ENCODE results near the gene APOA5. TPM values are rescaled to one million over a fixed set of nuclear protein-coding genes. Genes with fewer than 3 reads are reported as not detected.

The APOA5 gene
- total RNA-seq, 3 donors from 2014 or later, result not detected

- no peak for DNase-seq
- Histone ChIP-seq H3K4me1 (ENCODE audit: low read depth) (no peaks in the 10 kb centered on the region), H3K9me3 (no peaks in the 10 kb centered on the region), H3K4me3 (no peak overlapping the region), H3K36me3 (ENCODE audit: low read depth) (no peaks in the 10 kb centered on the region)
- TF ChIP-seq, protein P1, sequence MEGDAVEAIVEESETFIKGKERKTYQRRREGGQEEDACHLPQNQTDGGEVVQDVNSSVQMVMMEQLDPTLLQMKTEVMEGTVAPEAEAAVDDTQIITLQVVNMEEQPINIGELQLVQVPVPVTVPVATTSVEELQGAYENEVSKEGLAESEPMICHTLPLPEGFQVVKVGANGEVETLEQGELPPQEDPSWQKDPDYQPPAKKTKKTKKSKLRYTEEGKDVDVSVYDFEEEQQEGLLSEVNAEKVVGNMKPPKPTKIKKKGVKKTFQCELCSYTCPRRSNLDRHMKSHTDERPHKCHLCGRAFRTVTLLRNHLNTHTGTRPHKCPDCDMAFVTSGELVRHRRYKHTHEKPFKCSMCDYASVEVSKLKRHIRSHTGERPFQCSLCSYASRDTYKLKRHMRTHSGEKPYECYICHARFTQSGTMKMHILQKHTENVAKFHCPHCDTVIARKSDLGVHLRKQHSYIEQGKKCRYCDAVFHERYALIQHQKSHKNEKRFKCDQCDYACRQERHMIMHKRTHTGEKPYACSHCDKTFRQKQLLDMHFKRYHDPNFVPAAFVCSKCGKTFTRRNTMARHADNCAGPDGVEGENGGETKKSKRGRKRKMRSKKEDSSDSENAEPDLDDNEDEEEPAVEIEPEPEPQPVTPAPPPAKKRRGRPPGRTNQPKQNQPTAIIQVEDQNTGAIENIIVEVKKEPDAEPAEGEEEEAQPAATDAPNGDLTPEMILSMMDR (IDR thresholded peaks at IDR 0.05), result no peak
- ATAC-seq, result no peak
- intact Hi-C loops (cut with DNase I, micrococcal nuclease), result loop anchor here in 1 of 2 donors (10.0 kb wide), 1 partner anchor 308 kb away; no protein-coding TSS in a partner anchor
Measured at GRCh38 chr11:116796548-116796947, 4.9 kb upstream of the APOA5 start.

DNA sequence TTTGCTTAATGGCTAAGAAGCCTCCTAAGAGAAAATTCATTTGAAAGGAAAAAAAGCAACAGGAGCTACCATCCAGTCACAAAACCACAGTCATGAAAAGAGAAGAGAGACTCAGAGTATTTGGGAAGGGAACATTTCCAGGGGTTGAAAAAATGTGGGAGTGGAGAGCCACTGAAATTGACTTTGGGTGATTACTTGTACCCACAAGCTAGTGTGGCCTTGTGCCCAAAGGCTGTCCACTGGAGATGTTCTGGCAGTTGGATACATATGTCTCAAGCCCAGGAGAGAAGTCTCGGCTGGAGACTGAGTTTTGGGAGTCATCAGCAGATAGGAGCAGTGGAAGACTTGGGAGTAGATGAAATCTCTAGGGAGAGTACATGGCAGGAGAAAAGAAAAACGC, 3.2 kb upstream of the APOA5 start:
- no peak for DNase-seq
- Histone ChIP-seq H3K9me3 (no peaks in the 10 kb centered on the region), H3K4me3 (no peak overlapping the region), H3K4me1 (ENCODE audit: low read depth) (peaks cover 5% of the 10 kb centered on the region), H3K36me3 (ENCODE audit: low read depth) (no peaks in the 10 kb centered on the region)
- ATAC-seq, result no peak
- intact Hi-C loops (cut with DNase I, micrococcal nuclease), result loop anchor here in 1 of 2 donors (10.0 kb wide), 1 partner anchor 310 kb away; no protein-coding TSS in a partner anchor
- TF ChIP-seq, protein P1 (IDR thresholded peaks at IDR 0.05), result no peak

DNA sequence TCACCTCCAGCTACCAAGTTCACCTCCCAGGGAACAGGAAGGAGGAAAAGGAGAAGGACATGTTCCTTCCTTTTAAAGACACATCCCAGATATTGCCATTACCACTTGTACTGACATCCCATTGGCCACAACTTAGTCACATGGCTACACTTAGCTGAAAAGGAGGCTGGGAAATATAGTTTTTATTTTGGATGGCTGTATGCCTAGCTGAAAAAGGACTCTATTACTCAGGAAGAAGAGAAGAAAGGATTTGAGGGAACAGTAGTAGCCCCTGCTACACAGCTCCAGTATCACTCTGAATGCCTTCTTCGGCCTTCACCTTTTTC, 2.1 kb upstream of the APOA5 start:
- intact Hi-C loops (cut with DNase I, micrococcal nuclease), result loop anchor here in 1 of 2 donors (10.0 kb wide), 1 partner anchor 311 kb away; no protein-coding TSS in a partner anchor

DNA sequence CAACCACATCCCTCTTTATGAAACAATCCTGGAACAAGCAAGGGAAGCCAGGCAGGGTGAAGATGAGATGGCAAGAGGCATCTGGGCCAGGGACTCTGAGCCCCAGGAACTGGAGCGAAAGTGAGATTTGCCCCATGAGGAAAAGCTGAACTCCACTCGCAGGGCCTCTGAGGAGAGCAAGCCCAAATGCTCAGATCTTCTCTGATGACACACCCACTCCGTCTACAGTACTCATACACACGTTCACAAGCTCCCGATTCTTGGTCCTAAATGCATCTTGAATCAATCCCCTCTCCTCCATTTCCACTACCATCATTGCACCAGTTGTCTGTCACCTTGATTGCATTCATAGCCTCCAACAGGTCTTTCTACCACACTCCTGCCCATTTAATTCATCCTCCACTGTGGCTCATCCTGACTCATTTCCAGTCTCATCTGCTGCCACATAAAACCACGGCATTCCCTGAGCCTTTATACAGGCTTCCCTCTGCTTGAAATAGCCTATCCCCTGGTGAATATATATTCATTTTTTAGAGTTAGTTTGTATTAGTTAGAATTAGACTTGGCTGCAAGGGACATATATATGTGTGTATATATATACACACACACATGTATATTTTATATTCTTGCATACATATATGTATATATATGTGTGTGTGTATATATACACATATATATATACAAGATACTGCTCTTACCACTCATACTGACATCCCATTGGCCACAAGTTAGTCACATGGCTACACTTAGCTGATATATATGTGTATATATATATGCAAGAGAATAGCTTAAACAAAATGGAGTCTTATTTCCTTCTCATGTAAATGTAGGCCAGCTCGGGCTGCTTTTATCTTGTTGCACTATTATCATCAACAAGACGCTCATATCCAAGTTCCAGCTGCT, 1.4 kb upstream of the APOA5 start:
- Histone ChIP-seq H3K4me3 (no peak overlapping the region), H3K36me3 (ENCODE audit: low read depth) (no peaks in the 10 kb centered on the region), H3K9me3 (no peaks in the 10 kb centered on the region), H3K4me1 (ENCODE audit: low read depth) (peaks cover 5% of the 10 kb centered on the region)
- TF ChIP-seq, protein P1 (IDR thresholded peaks at IDR 0.05), result no peak
- intact Hi-C loops (cut with DNase I, micrococcal nuclease), result loop anchor here in 1 of 2 donors (10.0 kb wide), 1 partner anchor 312 kb away; no protein-coding TSS in a partner anchor
- no peak for DNase-seq
- ATAC-seq, result no peak

More for the DNA sequence above, 2.1 kb upstream of the APOA5 start:
- Histone ChIP-seq H3K36me3 (ENCODE audit: low read depth) (no peaks in the 10 kb centered on the region), H3K9me3 (no peaks in the 10 kb centered on the region), H3K4me1 (ENCODE audit: low read depth) (peaks cover 5% of the 10 kb centered on the region), H3K4me3 (no peak overlapping the region)
- TF ChIP-seq, protein P1 (IDR thresholded peaks at IDR 0.05), result no peak
- DNase-seq (no peak), ATAC-seq (peak; percentile 60)

GRCh38 chr11:116792144-116792868, 627 bp upstream of the APOA5 start:
- DNase-seq (no peak), ATAC-seq (no peak)
- Histone ChIP-seq H3K4me3 (no peak overlapping the region), H3K9me3 (no peaks in the 10 kb centered on the region), H3K36me3 (ENCODE audit: low read depth) (no peaks in the 10 kb centered on the region), H3K4me1 (ENCODE audit: low read depth) (peaks cover 5% of the 10 kb centered on the region)
- intact Hi-C loops (cut with DNase I, micrococcal nuclease), result loop anchor here in 1 of 2 donors (10.0 kb wide), 1 partner anchor 312 kb away; no protein-coding TSS in a partner anchor
- TF ChIP-seq, protein P1 (IDR thresholded peaks at IDR 0.05), result no peak
